Measurements from ENCODE around the gene SPATA9. TPM values are rescaled to one million over a fixed set of nuclear protein-coding genes. Genes with fewer than 3 reads are reported as not detected.

The SPATA9 gene
- total RNA-seq, 2 experiments from 2014 or later: not detected

DNA sequence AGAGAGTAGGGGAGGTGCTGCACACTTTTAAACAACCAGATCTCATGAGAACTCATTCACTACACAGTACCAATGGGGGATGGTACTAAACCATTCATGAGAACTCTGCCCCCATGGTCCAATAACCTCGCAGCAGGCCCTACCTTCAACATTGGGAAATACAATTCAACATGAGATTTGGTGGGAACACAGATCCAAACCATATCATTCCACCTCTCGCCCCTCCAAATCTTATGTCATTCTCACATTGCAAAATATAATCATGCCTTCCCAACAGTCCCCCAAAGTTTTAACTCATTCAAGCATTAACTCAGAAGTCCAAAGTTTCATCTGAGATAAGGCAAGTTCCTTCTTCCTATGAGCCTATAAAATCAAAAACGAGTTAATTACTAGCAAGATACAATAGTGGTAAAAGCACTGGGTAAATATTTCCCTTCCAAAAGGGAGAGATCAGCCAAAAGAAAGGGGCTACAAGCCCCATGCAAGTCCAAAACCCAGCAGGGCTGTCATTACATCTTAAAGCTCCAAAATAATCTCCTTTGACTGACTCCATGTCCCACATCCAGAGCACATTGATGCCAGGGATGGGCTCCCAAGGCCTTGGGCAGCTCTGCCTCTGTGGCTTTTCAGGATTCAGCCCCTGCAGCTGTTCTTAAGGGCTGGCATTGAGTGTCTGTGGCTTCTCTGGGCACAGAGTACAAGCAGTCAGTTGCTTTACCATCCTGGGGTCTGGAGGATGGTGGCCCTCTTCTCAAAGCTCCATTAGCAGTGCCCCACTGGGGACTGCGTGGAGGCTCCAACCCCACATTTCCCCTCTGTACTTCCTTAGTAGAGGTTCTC is 54.6 kb downstream of the SPATA9 start:
- BruUV-seq (replicated peaks): no TSS peak
- H3K36me3 ChIP-seq (ENCODE audit: insufficient read depth, low read length): no peaks in the 10 kb centered on the region; the same call in 1 of the 2 replicates
- no peak overlapping the region for H2AFZ ChIP-seq (ENCODE audit: low read length)
- no peaks in the 10 kb centered on the region for H3K79me2 ChIP-seq (ENCODE audit: insufficient read depth, low read depth, low read length)
- H3K4me1 ChIP-seq (ENCODE audit: insufficient read depth, low read length, poor library complexity, severe bottlenecking): peaks cover 11% of the 10 kb centered on the region
- TF ChIP-seq, protein P1, sequence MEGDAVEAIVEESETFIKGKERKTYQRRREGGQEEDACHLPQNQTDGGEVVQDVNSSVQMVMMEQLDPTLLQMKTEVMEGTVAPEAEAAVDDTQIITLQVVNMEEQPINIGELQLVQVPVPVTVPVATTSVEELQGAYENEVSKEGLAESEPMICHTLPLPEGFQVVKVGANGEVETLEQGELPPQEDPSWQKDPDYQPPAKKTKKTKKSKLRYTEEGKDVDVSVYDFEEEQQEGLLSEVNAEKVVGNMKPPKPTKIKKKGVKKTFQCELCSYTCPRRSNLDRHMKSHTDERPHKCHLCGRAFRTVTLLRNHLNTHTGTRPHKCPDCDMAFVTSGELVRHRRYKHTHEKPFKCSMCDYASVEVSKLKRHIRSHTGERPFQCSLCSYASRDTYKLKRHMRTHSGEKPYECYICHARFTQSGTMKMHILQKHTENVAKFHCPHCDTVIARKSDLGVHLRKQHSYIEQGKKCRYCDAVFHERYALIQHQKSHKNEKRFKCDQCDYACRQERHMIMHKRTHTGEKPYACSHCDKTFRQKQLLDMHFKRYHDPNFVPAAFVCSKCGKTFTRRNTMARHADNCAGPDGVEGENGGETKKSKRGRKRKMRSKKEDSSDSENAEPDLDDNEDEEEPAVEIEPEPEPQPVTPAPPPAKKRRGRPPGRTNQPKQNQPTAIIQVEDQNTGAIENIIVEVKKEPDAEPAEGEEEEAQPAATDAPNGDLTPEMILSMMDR (conservative IDR thresholded peaks at IDR 0.05; ENCODE audit: low read length): no peak
- no peak for TF ChIP-seq EZH2phosphoT487 (IDR thresholded peaks at IDR 0.05; ENCODE audit: borderline replicate concordance, low read depth, low read length)
- CTCF ChIA-PET (ENCODE audit: unreplicated experiment): no interaction called here
- no peak overlapping the region for H3K27ac ChIP-seq (ENCODE audit: low read depth, low read length, poor library complexity, severe bottlenecking)
- H4K20me1 ChIP-seq (ENCODE audit: insufficient read depth, low read length): no peaks in the 10 kb centered on the region
- no peak for DNase-seq (ENCODE audit: low spot score)
- H3K9me2 ChIP-seq (ENCODE audit: insufficient read depth, low read length): no peaks in the 10 kb centered on the region
- H3K4me3 ChIP-seq (ENCODE audit: low read depth, low read length, poor library complexity, severe bottlenecking): no peak overlapping the region
- no peak overlapping the region for H3K4me2 ChIP-seq (ENCODE audit: low read length)
- intact Hi-C loops (cut with micrococcal nuclease; ENCODE audit: unreplicated experiment): no loop called here
- POLR2A ChIA-PET: no interaction called here
- no peaks in the 10 kb centered on the region for H3K9me3 ChIP-seq (ENCODE audit: low read length)

DNA sequence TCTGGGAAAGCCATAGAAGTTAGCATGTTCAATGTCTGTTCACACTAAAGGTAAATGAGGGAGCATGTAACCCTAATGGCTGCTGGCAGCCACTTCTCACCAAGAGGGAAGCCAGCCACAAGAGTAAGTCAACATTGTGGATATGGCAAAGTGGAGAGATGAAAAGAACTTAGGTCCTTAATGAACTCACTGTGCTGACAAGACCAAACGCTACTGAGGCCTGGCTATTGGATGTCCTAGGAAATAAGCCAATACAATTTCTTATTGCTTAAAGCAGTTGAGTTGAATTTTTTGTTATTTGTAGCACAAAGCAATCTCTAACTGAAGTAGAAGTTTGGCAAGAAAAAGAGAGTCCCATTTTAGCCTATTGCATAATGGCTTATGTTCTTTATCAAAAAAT is 56.1 kb downstream of the SPATA9 start:
- TF ChIP-seq, protein P1 (conservative IDR thresholded peaks at IDR 0.05; ENCODE audit: low read length): no peak
- no peak for TF ChIP-seq EZH2phosphoT487 (IDR thresholded peaks at IDR 0.05; ENCODE audit: borderline replicate concordance, low read depth, low read length)
- peaks cover 4% of the 10 kb centered on the region for H3K4me1 ChIP-seq (ENCODE audit: insufficient read depth, low read length, poor library complexity, severe bottlenecking)
- no peak overlapping the region for H3K4me2 ChIP-seq (ENCODE audit: low read length)
- H3K9me3 ChIP-seq (ENCODE audit: low read length): no peaks in the 10 kb centered on the region
- ChIA-PET CTCF (ENCODE audit: unreplicated experiment) (no interaction called here), POLR2A (no interaction called here)
- H3K79me2 ChIP-seq (ENCODE audit: insufficient read depth, low read depth, low read length): no peaks in the 10 kb centered on the region
- H2AFZ ChIP-seq (ENCODE audit: low read length): no peak overlapping the region
- no peak overlapping the region for H3K27ac ChIP-seq (ENCODE audit: low read depth, low read length, poor library complexity, severe bottlenecking)
- no TSS peak for BruUV-seq (replicated peaks)
- H3K36me3 ChIP-seq (ENCODE audit: insufficient read depth, low read length): no peaks in the 10 kb centered on the region
- H4K20me1 ChIP-seq (ENCODE audit: insufficient read depth, low read length): no peaks in the 10 kb centered on the region
- DNase-seq (ENCODE audit: low spot score): no peak
- H3K4me3 ChIP-seq (ENCODE audit: low read depth, low read length, poor library complexity, severe bottlenecking): no peak overlapping the region
- intact Hi-C loops (cut with micrococcal nuclease; ENCODE audit: unreplicated experiment): no loop called here
- no peaks in the 10 kb centered on the region for H3K9me2 ChIP-seq (ENCODE audit: insufficient read depth, low read length)

DNA sequence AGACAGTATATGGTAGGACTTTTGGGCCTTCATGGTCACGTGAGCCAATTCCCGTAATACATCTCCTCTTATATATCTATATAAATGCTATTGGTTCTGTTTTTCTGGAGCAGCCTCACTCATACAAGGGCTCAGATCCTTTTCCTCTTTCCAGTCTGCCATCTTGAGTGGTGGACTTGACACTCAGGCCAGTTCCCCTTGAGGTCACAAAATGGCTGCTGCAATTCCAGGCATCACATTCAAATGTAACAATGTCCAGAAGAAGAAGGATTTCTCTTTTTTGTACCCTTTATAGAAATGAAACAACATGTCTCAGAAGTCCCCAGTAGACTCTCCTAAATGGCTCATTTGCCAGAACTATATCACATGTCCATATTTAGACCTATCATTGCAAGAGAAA is 58.4 kb downstream of the SPATA9 start:
- no peak overlapping the region for H3K27ac ChIP-seq (ENCODE audit: low read depth, low read length, poor library complexity, severe bottlenecking)
- intact Hi-C loops (cut with micrococcal nuclease; ENCODE audit: unreplicated experiment): no loop called here
- no peak overlapping the region for H3K4me2 ChIP-seq (ENCODE audit: low read length)
- H4K20me1 ChIP-seq (ENCODE audit: insufficient read depth, low read length): no peaks in the 10 kb centered on the region
- TF ChIP-seq, protein P1 (conservative IDR thresholded peaks at IDR 0.05; ENCODE audit: low read length): no peak
- no peak for TF ChIP-seq EZH2phosphoT487 (IDR thresholded peaks at IDR 0.05; ENCODE audit: borderline replicate concordance, low read depth, low read length)
- H2AFZ ChIP-seq (ENCODE audit: low read length): no peak overlapping the region
- H3K36me3 ChIP-seq (ENCODE audit: insufficient read depth, low read length): no peaks in the 10 kb centered on the region
- H3K9me2 ChIP-seq (ENCODE audit: insufficient read depth, low read length): no peaks in the 10 kb centered on the region
- BruUV-seq (replicated peaks): no TSS peak
- no peak for DNase-seq (ENCODE audit: low spot score)
- ChIA-PET CTCF (ENCODE audit: unreplicated experiment) (no interaction called here), POLR2A (no interaction called here)
- no peak overlapping the region for H3K4me3 ChIP-seq (ENCODE audit: low read depth, low read length, poor library complexity, severe bottlenecking)
- H3K79me2 ChIP-seq (ENCODE audit: insufficient read depth, low read depth, low read length): no peaks in the 10 kb centered on the region
- H3K9me3 ChIP-seq (ENCODE audit: low read length): no peaks in the 10 kb centered on the region
- no peaks in the 10 kb centered on the region for H3K4me1 ChIP-seq (ENCODE audit: insufficient read depth, low read length, poor library complexity, severe bottlenecking)
